K562 (cell line): ENCODE results near the gene SLC13A3. TPM values are rescaled to one million over a fixed set of nuclear protein-coding genes. Genes with fewer than 3 reads are reported as not detected.

Experiments
- ATAC-seq: fragments of 200-7000 bp; cut with Tn5 transposase; 3 replicates; pipeline ENCODE4 v1.9.1; 2020; ENCODE audit warnings: moderate library complexity
- BruUV-seq: library from RNA; stranded (reverse); fragments of 400-500 nt; replicated peaks from 2 replicates; lab custom pipeline; 2021; lab: Mats Ljungman, UMichigan
- CTCF ChIA-PET: fragments of 300-600 bp; formaldehyde crosslinking; extraction: SDS; loops from one replicate; lab custom pipeline; 2021; ENCODE audit warnings: low intra/inter-chr PET ratio; lab: Yijun Ruan, JAX
- POLR2A ChIA-PET: fragments of 300-600, 350-650 bp; sonication (Branson Sonifier 250); formaldehyde crosslinking; extraction: SDS; loops from one replicate; lab custom pipeline; 2021; ENCODE audit warnings: antibody characterized with exemption, inconsistent platforms; lab: Yijun Ruan, JAX
- DNase-seq, 4 experiments: peaks; one replicate each; pipeline versions ENCODE4 v3.0.0 to v3.0.0-alpha.2; 2011 to 2018; ENCODE audit warnings: low spot score in 3 of 4, mixed read lengths in 3 of 4; ENCODE audit errors: extremely low read depth in 1 of 4
- FAIRE-seq: peaks from 2 replicates; lab custom pipeline; 2011; peaks lifted over from hg19 to GRCh38; lab: Jason Lieb, UNC
- H2AFZ ChIP-seq: 2 replicates; pipeline ENCODE4 v1.6.0; 2011; ENCODE audit warnings: low read depth, low read length, control low read depth, inconsistent platforms
- H3K27ac ChIP-seq: fragments of 200-600 bp; 3 replicates; pipeline ENCODE4 v1.8.0; 2011; ENCODE audit warnings: low read depth, mild to moderate bottlenecking, control low read depth, inconsistent platforms, low read length, moderate library complexity, mixed read lengths; ENCODE audit errors: extremely low read depth
- H3K27me3 ChIP-seq, 2 experiments: fragments of 300-600 bp in 1 of 2; 2 replicates in 1 of 2; 3 replicates in 1 of 2; pipeline versions ENCODE4 v1.6.0 to v1.8.0; 2011; ENCODE audit warnings: inconsistent platforms in 2 of 2, low read length in 2 of 2, mild to moderate bottlenecking in 1 of 2, mixed read lengths in 1 of 2, moderate library complexity in 1 of 2; ENCODE audit not compliant: control insufficient read depth in 2 of 2, insufficient read depth in 2 of 2
- H3K36me3 ChIP-seq: fragments of 300-600 bp; 3 replicates; pipeline ENCODE4 v1.8.0; 2011; ENCODE audit warnings: mild to moderate bottlenecking, low read length, inconsistent platforms; ENCODE audit not compliant: control insufficient read depth, insufficient read depth
- H3K4me1 ChIP-seq, 2 experiments: fragments of 200-600 bp in 1 of 2; replicated peaks in 1 of 2; 2 replicates in 1 of 2; 3 replicates in 1 of 2; pipeline versions ENCODE4 v1.5.1 to v1.8.0; 2011; ENCODE audit warnings: inconsistent platforms in 2 of 2, low read length in 2 of 2, mild to moderate bottlenecking in 1 of 2, mixed read lengths in 1 of 2, moderate library complexity in 1 of 2; ENCODE audit not compliant: control insufficient read depth in 2 of 2, insufficient read depth in 2 of 2
- H3K4me2 ChIP-seq: 2 replicates; pipeline ENCODE4 v1.6.1; 2011; ENCODE audit warnings: low read length, control low read depth, inconsistent platforms, mixed read lengths; ENCODE audit not compliant: insufficient read depth
- H3K4me3 ChIP-seq: fragments of 200-600 bp; sonication (generic), shearing (Covaris generic); 2 replicates; pipeline ENCODE4 v1.5.1; 2016; ENCODE audit warnings: control low read depth, inconsistent platforms
- H3K79me2 ChIP-seq: fragments of 200-600 bp; 3 replicates; pipeline ENCODE4 v1.8.0; 2011; ENCODE audit warnings: low read length, inconsistent platforms; ENCODE audit not compliant: control insufficient read depth, insufficient read depth
- H3K9ac ChIP-seq, 2 experiments: 2 replicates each; pipeline versions ENCODE4 v1.6.0 to v1.6.1; 2011; ENCODE audit warnings: low read depth in 2 of 2, low read length in 2 of 2, control low read depth in 1 of 2, inconsistent platforms in 1 of 2, mild to moderate bottlenecking in 1 of 2, mixed read lengths in 1 of 2; ENCODE audit not compliant: insufficient read depth in 1 of 2
- H3K9me1 ChIP-seq: one replicate; pipeline ENCODE4 v1.6.0; 2011; ENCODE audit warnings: inconsistent platforms, mild to moderate bottlenecking, low read length, moderate library complexity; ENCODE audit not compliant: control insufficient read depth, insufficient read depth
- H3K9me3 ChIP-seq: replicated peaks from 2 replicates; pipeline ENCODE4 v1.5.1; 2011; ENCODE audit warnings: low read depth, low read length, inconsistent platforms; ENCODE audit not compliant: control insufficient read depth, insufficient read depth
- H4K20me1 ChIP-seq: replicated peaks from 2 replicates; pipeline ENCODE4 v1.6.1; 2011; ENCODE audit warnings: low read length, inconsistent platforms, mixed read lengths; ENCODE audit not compliant: control insufficient read depth, insufficient read depth
- POLR2AphosphoS5 ChIP-seq: IDR thresholded peaks from 2 replicates; pipeline ENCODE4 v1.6.1; 2011; ENCODE audit warnings: mild to moderate bottlenecking, low read depth, low read length, moderate library complexity; ENCODE audit not compliant: control insufficient read depth, insufficient read depth
- RBM25 ChIP-seq: fragments of 200-400 bp; formaldehyde crosslinking; IDR thresholded peaks from 2 replicates; pipeline ENCODE4 v1.6.1; 2018; ENCODE audit warnings: low read length, low read depth, moderate library complexity; ENCODE audit not compliant: severe bottlenecking
- SIRT6 ChIP-seq: IDR thresholded peaks from one replicate; pipeline ENCODE4 v1.6.1; 2012; ENCODE audit warnings: low read depth, mild to moderate bottlenecking, control low read depth, inconsistent platforms, low read length, moderate library complexity
- ZKSCAN1 ChIP-seq: fragments of 150-350 bp; IDR thresholded peaks from 2 replicates; pipeline ENCODE4 v1.6.1; 2016; ENCODE audit warnings: low read depth, low read length
- WGBS: fragments of 100-300 bp; shearing (Covaris generic); methylation state at CpG from one replicate; pipeline ENCODE4 v1.1.6; 2016; ENCODE audit warnings: low coverage, mixed read lengths; ENCODE audit not compliant: insufficient coverage; ENCODE audit errors: missing lambda C conversion rate; 5-methylcytosine and 5-hydroxymethylcytosine counted together
- in situ Hi-C: fragments of 300-500 bp; cut with MboI; formaldehyde crosslinking; loops from 4 replicates; pipeline ENCODE4 v1.15.0; 2018; ENCODE audit warnings: inconsistent platforms, mixed read lengths
- intact Hi-C: fragments of 100-400 bp; cut with micrococcal nuclease; formaldehyde crosslinking; loops from 2 replicates; pipeline ENCODE4 v1.14.2; 2022
- polyA plus RNA-seq, 8 experiments: library from polyadenylated mRNA; depleted of rRNA in 4 of 8; stranded (reverse) in 5 of 8; unstranded in 3 of 8; fragments of >200 nt; fragmentation: Nextera tagmentation in 2 of 8; fragmentation: Illumina TruSeq in 1 of 8; extraction: Ambion mirVana in 2 of 8; extraction: Trizol in 1 of 8; gene quantifications; 2 replicates each; pipeline versions ENCODE4 v1.2.1 to v1.2.3, GENCODE V29; 2011 to 2014; ENCODE audit warnings: inconsistent platforms in 1 of 8, missing spikeins in 1 of 8
- total RNA-seq, 7 experiments: library from RNA; depleted of rRNA in 6 of 7; stranded (reverse); fragments of >200 nt in 6 of 7; fragmentation: Illumina TruSeq in 2 of 7; extraction: Trizol in 2 of 7; gene quantifications; 2 replicates each; pipeline versions ENCODE4 v1.2.1 to v1.2.3, GENCODE V29; 2011 to 2021; ENCODE audit warnings: low replicate concordance in 1 of 7

SLC13A3 gene
- total and polyA plus RNA-seq, 9 of the 15 experiments (the other 6 are each of a cell fraction or from before 2014, with no cell fraction given): 5.5 to 16.4 (median 8.5) TPM

DNA sequence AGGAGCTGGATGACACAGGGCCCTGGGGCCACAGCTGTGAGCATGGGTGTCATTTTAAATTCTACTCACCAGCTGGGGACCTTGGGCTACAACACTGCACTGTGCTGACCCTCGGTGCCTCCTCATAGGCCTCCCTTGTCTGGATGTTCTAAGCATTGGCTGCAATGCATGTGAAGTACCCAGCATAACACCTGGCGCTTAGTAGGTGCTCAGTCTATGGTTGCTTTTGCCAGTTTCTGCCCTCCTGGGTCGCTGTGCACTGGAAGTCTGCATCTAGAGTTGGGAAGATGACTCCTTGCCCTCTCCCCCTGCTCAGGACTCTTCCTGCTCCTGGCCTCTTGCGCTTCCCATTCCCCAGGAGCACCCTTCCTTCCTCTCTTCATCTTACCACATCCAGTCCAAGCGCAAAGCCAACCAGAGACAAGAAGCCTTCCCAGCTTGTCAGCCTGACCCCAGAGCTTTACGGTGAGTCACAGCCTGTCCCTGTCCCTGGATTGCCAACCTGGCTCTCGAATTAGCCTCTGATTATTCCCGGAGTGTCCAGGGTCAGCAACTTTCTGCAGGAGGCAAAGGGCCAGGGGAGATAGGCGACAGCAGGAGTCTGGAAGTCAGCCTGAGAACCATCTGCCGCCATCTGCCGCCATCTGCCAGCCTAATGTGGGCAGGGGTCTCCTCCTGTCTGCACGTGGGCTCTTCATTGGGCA is 8.8 kb downstream of the SLC13A3 start:
- intact Hi-C loops: loop anchor here (10.0 kb wide), 1 partner anchor 78 kb away; no protein-coding TSS in a partner anchor
- Histone ChIP-seq H3K9me1 (no peaks in the 10 kb centered on the region), H3K4me3 (no peak overlapping the region), H3K9ac (peak overlapping the region in 1 of 2 experiments; percentile 40; a peak in 1 of 4 replicates), H3K36me3 (no peaks in the 10 kb centered on the region), H3K27ac (no peak overlapping the region), H2AFZ (no peak overlapping the region), H3K4me1 (0 out of 5 replicates have a peak, but pooled peaks cover 0 to 2% of the 10 kb centered on the region in 2 experiments), H3K9me3 (no peaks in the 10 kb centered on the region), H4K20me1 (no peaks in the 10 kb centered on the region; the same call in 1 of the 2 replicates), H3K79me2 (no peaks in the 10 kb centered on the region), H3K4me2 (no peak overlapping the region), H3K27me3 (no peaks in the 10 kb centered on the region)
- BruUV-seq: no TSS peak
- ChIA-PET CTCF (no interaction called here), POLR2A (interaction anchor here (1.2 kb wide), 1 partner anchor 28 kb away, joined by 3 read pairs; no protein-coding TSS in a partner anchor)
- in situ Hi-C loops: no loop called here
- no peak for ATAC-seq
- 70% methylated on average over 11 of the region's 12 CpGs for WGBS
- TF ChIP-seq POLR2AphosphoS5 (no peak), SIRT6 (no peak), ZKSCAN1 (peak; percentile 84)
- DNase-seq: no peak
- no peak for FAIRE-seq

DNA sequence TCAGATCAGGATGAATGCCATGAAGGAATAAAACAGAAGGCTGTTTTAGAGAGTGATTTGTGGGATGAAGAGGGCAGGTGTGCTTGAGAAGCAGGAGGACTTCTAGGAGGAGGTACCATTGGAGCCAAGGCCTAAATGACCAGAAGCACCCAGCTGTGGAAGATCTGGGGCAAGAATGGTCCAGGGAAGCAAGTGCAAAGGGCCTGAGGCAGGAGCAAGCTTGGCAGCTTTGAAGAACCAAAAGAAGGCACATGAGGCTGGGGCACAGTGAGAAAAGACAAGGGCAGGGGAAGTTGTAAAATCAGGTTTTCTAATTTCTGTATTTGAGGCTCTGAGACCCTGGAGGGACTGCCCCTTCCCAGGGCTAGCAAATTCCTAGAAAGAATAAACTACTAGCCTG is 9.8 kb downstream of the SLC13A3 start:
- H3K4me1 ChIP-seq: peaks cover under 1 to 4% of the 10 kb centered on the region in 2 experiments; a peak in 3 of 5 replicates
- in situ Hi-C loops (no loop called here), intact Hi-C loops (loop anchor here (10.0 kb wide), 1 partner anchor 77 kb away; no protein-coding TSS in a partner anchor)
- H3K27me3 ChIP-seq: no peaks in the 10 kb centered on the region
- BruUV-seq: no TSS peak
- DNase-seq: no peak
- no peaks in the 10 kb centered on the region for H3K9me3 ChIP-seq
- H3K4me2 ChIP-seq: no peak overlapping the region
- no peaks in the 10 kb centered on the region for H3K36me3 ChIP-seq
- no peak for ATAC-seq
- H3K27ac ChIP-seq: no peak overlapping the region
- no peaks in the 10 kb centered on the region for H3K9me1 ChIP-seq
- POLR2A ChIA-PET: interaction anchor here (0.6 kb wide), 1 partner anchor 307 kb away, joined by 4 read pairs; no protein-coding TSS in a partner anchor
- H2AFZ ChIP-seq: no peak overlapping the region
- no peak overlapping the region for H3K9ac ChIP-seq
- H3K79me2 ChIP-seq: no peaks in the 10 kb centered on the region
- FAIRE-seq: no peak
- TF ChIP-seq ZKSCAN1 (no peak), RBM25 (peak; percentile 60)
- no peaks in the 10 kb centered on the region for H4K20me1 ChIP-seq
- H3K4me3 ChIP-seq: no peak overlapping the region
- CTCF ChIA-PET: no interaction called here
